Amniotic epithelial cell (primary cell): ENCODE results near the gene HTR6.
"Not testable (repeated sequence)": the region's sequence is repeated elsewhere in the genome, so short reads cannot be mapped to it uniquely, and the experiment has no call there.

Experiments used
- DNase-seq: peaks from one replicate; pipeline ENCODE4 v3.0.0-alpha.2; 2010; ENCODE audit warnings: low read depth

Gene HTR6

GRCh38 chr1:19664453-19665185, at the start of gene HTR6:
Gene HTR6, plus strand, starts transcription at chr1:19664875. Its CDS starts 879 bp downstream, at chr1:19665754.
- no peak for DNase-seq

- DNase-seq = no peak
Observed at GRCh38 chr1:19615438-19615837, 49.2 kb upstream of the HTR6 start.

- peak; percentile 32 for DNase-seq
Observed at GRCh38 chr1:19616489-19616888, 48.2 kb upstream of the HTR6 start.

GRCh38 chr1:19617376-19617775, 47.3 kb upstream of the HTR6 start:
- no peak for DNase-seq

- DNase-seq = no peak
Observed at GRCh38 chr1:19618428-19618827, 46.2 kb upstream of the HTR6 start.

GRCh38 chr1:19619697-19620384, 44.8 kb upstream of the HTR6 start:
- no peak for DNase-seq

GRCh38 chr1:19620786-19621185, 43.9 kb upstream of the HTR6 start:
- no peak for DNase-seq

GRCh38 chr1:19621274-19621950, 43.3 kb upstream of the HTR6 start:
- no peak for DNase-seq

- DNase-seq = peak; percentile 45
Observed at GRCh38 chr1:19622204-19622603, 42.5 kb upstream of the HTR6 start.

GRCh38 chr1:19623523-19623922, 41.2 kb upstream of the HTR6 start:
- DNase-seq = no peak

GRCh38 chr1:19625291-19625937, 39.3 kb upstream of the HTR6 start:
- no peak for DNase-seq

- no peak for DNase-seq
Observed at GRCh38 chr1:19628879-19629278, 35.8 kb upstream of the HTR6 start.

- DNase-seq = no peak
Observed at GRCh38 chr1:19629357-19629756, 35.3 kb upstream of the HTR6 start.

GRCh38 chr1:19630192-19630591, 34.5 kb upstream of the HTR6 start:
- DNase-seq = not testable (repeated sequence)

- DNase-seq = no peak
Observed at GRCh38 chr1:19630720-19631395, 33.8 kb upstream of the HTR6 start.

GRCh38 chr1:19632211-19632610, 32.5 kb upstream of the HTR6 start:
- DNase-seq = no peak

GRCh38 chr1:19633106-19633505, 31.6 kb upstream of the HTR6 start:
- no peak for DNase-seq

- not testable (repeated sequence) for DNase-seq
Observed at GRCh38 chr1:19635064-19635463, 29.6 kb upstream of the HTR6 start.

- DNase-seq = no peak
Observed at GRCh38 chr1:19635646-19636045, 29.0 kb upstream of the HTR6 start.

GRCh38 chr1:19636065-19636464, 28.6 kb upstream of the HTR6 start:
- no peak for DNase-seq

GRCh38 chr1:19636749-19637148, 27.9 kb upstream of the HTR6 start:
- not testable (repeated sequence) for DNase-seq

GRCh38 chr1:19637606-19638005, 27.1 kb upstream of the HTR6 start:
- DNase-seq = no peak
